Panc1 (cell line): ENCODE data around the gene OSBP2. TPM values are rescaled to one million over a fixed set of nuclear protein-coding genes. Genes with fewer than 3 reads are reported as not detected.

ENCODE experiments used
- ATAC-seq: fragments of 200-7000 bp; cut with Tn5 transposase; 2 replicates; pipeline ENCODE4 v1.9.1; 2020; ENCODE audit warnings: mild to moderate bottlenecking, moderate library complexity
- BruUV-seq: library from RNA; stranded (reverse); fragments of 400-500 nt; replicated peaks from 2 replicates; lab custom pipeline; 2021; lab: Mats Ljungman, UMichigan
- CTCF ChIA-PET: fragments of 300-600 bp; sonication (Branson Sonifier 250); formaldehyde crosslinking; loops from one replicate; lab custom pipeline; 2022; ENCODE audit warnings: antibody characterized with exemption; lab: Charles Lee
- POLR2A ChIA-PET: fragments of 300-600 bp; sonication (Branson Sonifier 250); formaldehyde crosslinking; loops from one replicate; lab custom pipeline; 2022; ENCODE audit warnings: antibody characterized with exemption; lab: Charles Lee
- DNase-seq: peaks from one replicate; pipeline ENCODE4 v3.0.0-alpha.2; 2010; ENCODE audit warnings: low read depth, low spot score
- H3K27ac ChIP-seq: 2 replicates; pipeline ENCODE4 v1.5.1; 2011; ENCODE audit warnings: mild to moderate bottlenecking, low read length, inconsistent platforms
- H3K27me3 ChIP-seq: fragments of 200-500 bp; sonication (Bioruptor generic); 2 replicates; pipeline ENCODE4 v1.6.0; 2014; ENCODE audit warnings: low read length, inconsistent platforms; ENCODE audit not compliant: control insufficient read depth, insufficient read depth
- H3K36me3 ChIP-seq: fragments of 200-500 bp; sonication (Bioruptor generic); 2 replicates; pipeline ENCODE4 v1.5.1; 2014; ENCODE audit warnings: inconsistent platforms, mild to moderate bottlenecking, low read length, moderate library complexity; ENCODE audit not compliant: control insufficient read depth, insufficient read depth
- H3K4me1 ChIP-seq: 2 replicates; pipeline ENCODE4 v1.5.1; 2011; ENCODE audit warnings: inconsistent platforms, mild to moderate bottlenecking, low read length, moderate library complexity; ENCODE audit not compliant: control insufficient read depth, insufficient read depth
- H3K4me3 ChIP-seq, 2 experiments: 2 replicates each; pipeline ENCODE4 v1.5.1; 2011 to 2012; ENCODE audit warnings: low read depth in 2 of 2, low read length in 2 of 2, mild to moderate bottlenecking in 2 of 2, inconsistent platforms in 1 of 2, moderate library complexity in 1 of 2
- H3K9me3 ChIP-seq: fragments of 200-500 bp; sonication (Bioruptor generic); 2 replicates; pipeline ENCODE4 v1.5.1; 2014; ENCODE audit warnings: low read depth, mild to moderate bottlenecking, inconsistent platforms, low read length, moderate library complexity; ENCODE audit not compliant: control insufficient read depth, insufficient read depth
- CTCF ChIP-seq: fragments of 450-650 bp; IDR thresholded peaks from 2 replicates; pipeline ENCODE4 v1.5.1; 2017; ENCODE audit warnings: mild to moderate bottlenecking
- POLR2AphosphoS5 ChIP-seq: IDR thresholded peaks from 2 replicates; pipeline ENCODE4 v1.6.1; 2012; ENCODE audit warnings: mild to moderate bottlenecking, low read depth, low read length, moderate library complexity
- REST ChIP-seq, 2 experiments: IDR thresholded peaks; 2 replicates each; pipeline ENCODE4 v1.6.1; 2011 to 2012; ENCODE audit warnings: low read depth in 2 of 2, control low read depth in 1 of 2, low read length in 1 of 2, mild to moderate bottlenecking in 1 of 2, moderate library complexity in 1 of 2; ENCODE audit not compliant: insufficient read depth in 1 of 2
- SIN3A ChIP-seq: IDR thresholded peaks from 2 replicates; pipeline ENCODE4 v1.6.1; 2012; ENCODE audit warnings: low read depth, mild to moderate bottlenecking, low read length, moderate library complexity, borderline replicate concordance; ENCODE audit not compliant: insufficient read depth
- TCF7L2 ChIP-seq: IDR thresholded peaks from 2 replicates; pipeline ENCODE4 v1.6.1; 2011; ENCODE audit warnings: mild to moderate bottlenecking, low read depth, low read length, inconsistent platforms
- in situ Hi-C: cut with HindIII; loops from 2 replicates; pipeline ENCODE4 v1.10.0; 2016; ENCODE audit warnings: low sequenced_read_pairs, low pct_unique_long_range_greater_than_20kb
- intact Hi-C: fragments of 100-400 bp; cut with micrococcal nuclease; formaldehyde crosslinking; loops from one replicate; pipeline ENCODE4 v1.10.0; 2022; ENCODE audit not compliant: unreplicated experiment
- total RNA-seq: library from RNA; stranded (reverse); gene quantifications from one replicate; pipeline ENCODE4 v1.2.1, GENCODE V29; 2021; ENCODE audit not compliant: unreplicated experiment

The OSBP2 gene
- total RNA-seq, 1 experiment from 2014 or later: 4.7 TPM

- Histone ChIP-seq H3K9me3 (no peaks in the 10 kb centered on the region), H3K27me3 (no peaks in the 10 kb centered on the region), H3K4me3 (no peak overlapping the region), H3K27ac (no peak overlapping the region), H3K36me3 (peaks cover 13% of the 10 kb centered on the region), H3K4me1 (no peaks in the 10 kb centered on the region)
- no peak for ATAC-seq
- CTCF ChIA-PET: no interaction called here
- in situ Hi-C loops: no loop called here
- TF ChIP-seq REST (IDR thresholded peaks at IDR 0.05; ENCODE audit: insufficient read depth in 1 of 2, low read depth in 2 of 2, low read length in 1 of 2) (peak; percentile 27 to 53; a peak in 1 of 4 replicates), TCF7L2 (no peak)
- intact Hi-C loops: no loop called here
- POLR2A ChIA-PET: no interaction called here
- BruUV-seq: no TSS peak
- no peak for DNase-seq
These were observed 238.8 kb downstream of the OSBP2 start for GRCh38 chr22:30933457-30933856.

GRCh38 chr22:30934053-30934452 is 239.4 kb downstream of the OSBP2 start:
- H3K4me3 ChIP-seq: no peak overlapping the region
- no peaks in the 10 kb centered on the region for H3K4me1 ChIP-seq
- peaks cover 11% of the 10 kb centered on the region for H3K36me3 ChIP-seq
- DNase-seq: no peak
- ChIA-PET POLR2A (no interaction called here), CTCF (no interaction called here)
- no peaks in the 10 kb centered on the region for H3K9me3 ChIP-seq
- TF ChIP-seq REST (IDR thresholded peaks at IDR 0.05; ENCODE audit: insufficient read depth in 1 of 2, low read depth in 2 of 2, low read length in 1 of 2) (no peak), CTCF (no peak), POLR2AphosphoS5 (no peak), TCF7L2 (no peak), SIN3A (no peak)
- H3K27ac ChIP-seq: no peak overlapping the region
- intact Hi-C loops: no loop called here
- H3K27me3 ChIP-seq: no peaks in the 10 kb centered on the region
- no peak for ATAC-seq
- BruUV-seq: no TSS peak
- in situ Hi-C loops: no loop called here
